IPS DF 19.7 (cell line): ENCODE measurements around the gene ASTN2.
A peak's percentile ranks its signal among the peaks of the same experiment; 100 is the strongest.
"Not testable (repeated sequence)": the region's sequence is repeated elsewhere in the genome, so short reads cannot be mapped to it uniquely, and the experiment has no call there.

Experiments used
- DNase-seq: peaks from one replicate; pipeline ENCODE4 v3.0.0-alpha.2; 2013; ENCODE audit warnings: low read depth, low spot score

ASTN2 gene

DNA sequence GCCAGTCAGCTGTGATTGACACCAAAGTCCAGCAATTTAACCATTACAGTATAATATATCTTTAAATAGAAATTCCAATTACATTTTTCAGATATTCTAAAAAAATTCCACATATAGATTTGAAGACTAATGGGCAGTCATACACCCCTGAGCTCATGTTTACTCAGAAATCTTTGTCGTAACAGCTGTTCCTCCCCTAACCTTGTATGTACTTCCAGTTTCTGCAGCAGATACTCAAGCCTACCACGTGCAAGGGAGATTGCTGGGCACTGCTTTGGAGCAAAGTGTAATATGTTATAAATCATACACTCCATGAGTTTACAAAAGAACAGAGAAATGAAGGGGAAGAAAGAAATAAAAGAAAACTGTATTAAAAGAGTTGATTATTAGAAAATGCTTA is 486.6 kb downstream of the ASTN2 start:
- no peak for DNase-seq

DNA sequence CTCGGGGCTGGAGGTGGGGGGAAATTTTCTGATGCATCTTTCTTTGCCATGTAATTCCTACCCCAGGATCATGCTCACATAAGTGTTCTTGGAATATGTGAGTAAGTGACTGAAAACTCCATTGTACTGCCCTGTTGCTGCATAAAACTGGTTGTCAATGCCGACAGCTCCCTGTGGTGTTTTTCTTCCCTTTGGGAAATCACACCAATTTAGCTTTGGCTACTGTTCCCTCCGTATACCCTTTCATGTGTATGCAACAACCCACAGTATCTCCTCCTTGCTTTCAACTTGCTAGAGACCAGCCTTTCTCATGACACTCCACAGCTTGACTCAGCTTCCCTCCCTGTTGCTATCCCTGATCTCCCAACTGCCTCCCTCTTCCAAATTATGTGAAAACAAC is 487.1 kb downstream of the ASTN2 start:
- DNase-seq, result no peak

GRCh38 chr9:116925121-116925520 is 489.7 kb downstream of the ASTN2 start:
- no peak for DNase-seq

DNA sequence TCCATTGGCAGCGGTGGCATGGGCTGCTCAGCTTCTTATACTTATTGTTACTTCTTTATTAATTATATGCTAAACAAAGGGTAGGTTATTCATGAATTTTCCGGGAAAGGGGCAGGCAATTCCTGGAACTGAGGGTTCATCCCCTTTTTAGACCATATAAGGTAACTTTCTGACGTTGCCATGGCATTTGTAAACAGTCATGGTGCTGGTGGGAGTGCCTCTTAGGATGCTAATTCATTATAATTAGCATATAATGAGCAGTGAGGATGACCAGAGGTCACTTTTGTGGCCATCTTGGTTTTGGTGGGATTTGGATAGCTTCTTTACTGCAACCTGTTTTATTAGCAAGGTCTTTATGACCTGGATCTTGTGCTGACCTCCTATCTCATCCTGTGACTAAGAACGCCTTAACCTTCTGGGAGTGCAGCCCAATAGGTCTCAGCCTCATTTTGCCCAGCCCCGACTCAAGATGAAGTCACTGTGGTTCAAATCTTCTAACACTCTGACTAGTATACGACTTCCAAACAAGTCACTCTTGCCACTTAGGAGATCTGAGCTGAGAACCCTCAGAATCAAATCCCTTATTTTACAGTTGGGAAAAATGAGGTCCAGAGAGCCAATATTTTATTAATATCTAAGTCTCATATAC is 490.3 kb downstream of the ASTN2 start:
- DNase-seq, result no peak

- DNase-seq, result not testable (repeated sequence)
These were observed 496.9 kb downstream of the ASTN2 start for GRCh38 chr9:116917895-116918508.

- DNase-seq, result no peak
These were observed 501.3 kb downstream of the ASTN2 start for GRCh38 chr9:116913536-116913935.

DNA sequence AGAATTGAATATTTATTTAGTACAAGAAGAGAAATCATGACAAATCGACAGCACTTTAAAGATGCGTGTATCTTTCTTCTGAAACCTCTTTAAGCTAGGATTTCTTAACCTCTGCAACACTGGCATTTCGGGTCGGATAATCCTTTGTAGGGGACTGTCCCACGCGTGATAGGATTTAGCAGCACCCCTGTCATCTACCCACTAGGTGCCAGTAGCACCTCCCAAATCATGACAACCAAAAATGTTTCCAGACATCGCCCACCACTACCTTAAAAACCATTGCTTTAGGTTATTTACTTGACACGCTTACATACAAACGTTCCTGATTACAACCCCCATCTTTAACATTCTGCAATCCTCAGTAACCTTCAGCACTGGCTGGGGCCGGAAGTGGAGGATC is 504.7 kb downstream of the ASTN2 start:
- DNase-seq, result no peak

DNA sequence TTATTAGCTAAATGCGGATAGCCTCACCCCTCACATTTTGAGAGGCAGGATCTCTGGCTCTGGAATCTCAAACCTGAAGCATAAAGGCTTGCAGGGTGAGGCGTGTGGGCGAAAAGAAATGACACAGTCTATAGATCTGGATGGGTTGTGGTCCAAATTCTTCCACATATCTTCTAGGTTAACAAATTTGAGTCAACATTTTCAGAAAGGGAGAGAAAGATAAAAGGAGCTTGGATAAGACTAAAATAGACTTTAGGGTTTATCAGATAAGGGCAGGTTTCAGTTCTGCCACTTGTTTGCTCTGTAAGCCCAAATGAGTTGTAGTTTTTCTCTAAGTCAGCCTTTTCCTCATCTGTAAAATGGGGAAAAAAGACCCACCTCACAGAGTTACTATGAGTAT is 506.9 kb downstream of the ASTN2 start:
- no peak for DNase-seq

DNA sequence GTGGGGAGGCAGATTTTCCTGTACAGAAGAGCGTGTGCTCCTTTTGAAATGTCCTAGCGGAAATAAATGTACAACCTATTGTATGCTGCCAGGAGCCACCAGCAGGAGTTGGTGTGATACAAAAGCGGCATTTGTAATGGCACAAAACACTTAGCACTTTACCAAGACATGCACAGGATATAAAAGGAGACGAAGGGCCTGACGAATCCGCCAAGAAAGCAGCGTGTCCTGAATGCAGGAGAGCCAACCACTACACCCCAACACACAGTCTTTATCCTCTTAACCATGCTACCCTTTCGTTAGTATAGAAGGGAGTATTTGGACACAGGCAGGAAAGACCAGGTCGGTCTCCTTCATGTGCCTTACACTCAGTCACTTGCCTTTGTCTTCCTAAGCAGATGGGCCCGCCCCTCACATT is 509.7 kb downstream of the ASTN2 start:
- no peak for DNase-seq

GRCh38 chr9:116904165-116904564 is 510.7 kb downstream of the ASTN2 start:
- no peak for DNase-seq

- no peak for DNase-seq
These were observed 513.6 kb downstream of the ASTN2 start for GRCh38 chr9:116901260-116901659.

GRCh38 chr9:116900543-116900942 is 514.3 kb downstream of the ASTN2 start:
- DNase-seq, result peak; percentile 23

DNA sequence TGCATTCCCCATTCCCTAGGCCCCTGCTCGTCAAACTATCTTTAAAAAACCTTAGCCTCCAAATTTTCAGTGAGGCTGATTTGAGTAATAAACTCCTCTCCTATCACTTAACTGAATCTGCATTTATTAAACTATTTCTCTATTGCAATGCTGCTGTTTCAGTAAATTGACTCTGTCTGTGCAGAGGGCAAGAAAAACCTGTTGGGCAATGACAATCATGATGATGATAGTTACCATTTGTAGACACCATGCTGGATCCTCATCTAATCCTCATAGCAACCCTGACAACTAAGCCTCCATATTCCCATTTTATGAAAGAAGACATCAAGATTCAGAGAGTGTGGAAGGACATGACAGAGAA is 514.9 kb downstream of the ASTN2 start:
- no peak for DNase-seq

GRCh38 chr9:116899337-116900006 is 515.4 kb downstream of the ASTN2 start:
- DNase-seq, result peak; percentile 45

DNA sequence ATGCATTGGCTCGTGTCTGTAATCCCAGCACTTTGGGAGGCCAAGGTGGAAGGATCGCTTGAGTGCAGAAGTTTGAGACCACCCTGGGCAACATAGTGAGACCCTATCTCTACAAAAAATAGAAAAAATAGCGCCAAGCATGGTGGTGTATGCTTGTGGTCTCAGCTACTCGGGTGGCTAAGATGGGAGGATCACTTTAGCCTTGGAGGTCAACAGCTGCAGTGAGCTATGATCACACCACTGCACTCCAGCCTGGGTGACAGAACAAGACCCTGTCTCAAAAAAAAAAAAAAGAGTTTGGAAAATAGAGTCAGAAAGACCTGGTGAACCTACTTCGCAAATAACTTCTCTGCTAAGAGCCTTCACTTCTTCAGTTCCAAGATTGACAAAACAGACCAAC is 516.7 kb downstream of the ASTN2 start:
- not testable (repeated sequence) for DNase-seq

DNA sequence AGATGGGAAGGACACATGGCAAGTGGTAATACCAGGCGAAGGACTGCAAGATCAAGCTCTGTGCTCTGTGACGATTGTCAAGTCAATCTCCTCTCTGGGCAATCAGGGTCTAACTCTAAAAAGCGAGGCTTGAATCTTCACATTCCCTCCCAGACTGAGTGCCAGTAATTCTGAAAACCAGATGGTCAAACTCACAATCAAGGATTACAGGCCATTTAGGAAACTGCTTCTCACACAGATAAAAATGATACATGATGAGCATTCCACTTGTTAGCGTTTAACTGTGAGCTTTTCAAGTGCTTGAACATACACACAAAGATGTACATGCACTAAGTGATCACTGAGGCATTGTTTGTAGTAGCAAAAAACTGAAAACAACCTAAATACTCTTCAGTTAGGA is 517.7 kb downstream of the ASTN2 start:
- no peak for DNase-seq

GRCh38 chr9:116895961-116896360 is 518.9 kb downstream of the ASTN2 start:
- no peak for DNase-seq

- no peak for DNase-seq
These were observed 523.4 kb downstream of the ASTN2 start for GRCh38 chr9:116891424-116891823.

DNA sequence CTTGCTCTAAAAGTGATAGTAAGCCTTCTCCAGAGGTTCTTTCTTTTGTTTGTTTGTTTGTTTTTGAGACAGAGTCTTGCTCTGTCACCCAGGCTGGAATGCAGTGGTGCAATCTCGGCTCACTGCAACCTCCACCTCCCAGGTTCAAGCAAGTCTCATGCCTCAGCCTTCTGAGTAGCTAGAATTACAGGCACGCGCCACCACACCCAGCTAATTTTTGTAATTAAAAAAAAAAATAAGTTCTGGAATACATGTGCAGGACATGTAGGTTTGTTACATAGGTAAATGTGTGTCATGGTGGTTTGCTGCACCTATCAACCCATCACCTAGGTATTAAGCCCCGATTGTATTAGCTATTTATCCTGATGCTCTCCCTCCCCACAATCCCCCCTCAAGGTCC is 526.4 kb downstream of the ASTN2 start:
- DNase-seq, result not testable (repeated sequence)

DNA sequence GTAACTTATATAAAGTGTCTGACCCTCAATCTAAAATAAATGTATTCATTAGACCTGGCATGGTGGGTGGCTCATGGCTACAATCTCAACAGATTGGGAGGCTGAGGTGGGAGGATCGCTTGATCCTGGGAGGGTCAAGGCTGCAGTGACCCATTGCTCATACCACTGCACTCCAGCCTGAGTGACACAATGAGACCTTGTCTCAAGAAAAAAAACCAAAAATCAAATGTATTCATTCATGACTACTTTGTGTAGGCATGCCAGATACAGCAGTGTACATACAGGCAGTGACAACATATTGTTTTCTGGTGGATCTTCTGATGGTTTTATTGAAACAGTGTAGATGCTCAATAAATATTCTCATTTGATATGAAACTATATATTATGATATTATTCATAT is 526.8 kb downstream of the ASTN2 start:
- DNase-seq, result no peak

DNA sequence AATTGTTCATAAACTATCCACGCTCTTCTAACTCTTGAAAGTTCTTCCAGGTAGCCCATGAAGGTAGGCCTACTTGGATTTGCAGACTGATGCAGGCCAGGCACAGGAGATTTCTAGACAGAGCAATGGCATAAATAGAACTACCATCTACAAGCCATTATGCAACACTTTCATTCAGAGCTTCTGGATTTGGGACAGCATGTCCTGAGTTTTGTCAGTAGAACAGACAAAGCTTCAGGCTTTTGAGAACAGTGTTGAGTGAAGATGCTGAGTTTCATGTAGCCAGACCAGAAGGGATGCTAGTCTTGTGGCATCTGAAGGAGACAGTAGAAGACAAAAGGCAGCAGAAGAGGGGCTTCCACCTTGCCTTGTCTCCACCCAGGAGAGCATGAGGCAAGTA is 531.2 kb downstream of the ASTN2 start:
- no peak for DNase-seq

- no peak for DNase-seq
These were observed 537.8 kb downstream of the ASTN2 start for GRCh38 chr9:116877072-116877471.

- DNase-seq, result no peak
These were observed 539.3 kb downstream of the ASTN2 start for GRCh38 chr9:116875576-116875975.
